AG04449 (cell line): ENCODE measurements around the gene MAP6.

ENCODE experiments used
- CTCF ChIA-PET: fragments of 350-600 bp; formaldehyde crosslinking; extraction: SDS; loops from one replicate; lab custom pipeline; 2021; ENCODE audit warnings: antibody characterized with exemption; lab: Yijun Ruan, JAX
- POLR2A ChIA-PET: fragments of 400-600, 350-600 bp; formaldehyde crosslinking; extraction: SDS; loops from one replicate; lab custom pipeline; 2020; ENCODE audit warnings: antibody characterized with exemption, inconsistent platforms; lab: Yijun Ruan, JAX
- DNase-seq: peaks from one replicate; pipeline ENCODE4 v3.0.0-alpha.2; 2010; ENCODE audit warnings: low read depth, low spot score
- H3K4me3 ChIP-seq: 2 replicates; pipeline ENCODE4 v1.5.1; 2011; ENCODE audit warnings: low read depth, mild to moderate bottlenecking, control low read depth, low read length
- TF ChIP-seq, protein P1 (sequence below): IDR thresholded peaks from one replicate; pipeline ENCODE4 v1.5.1; 2011; ENCODE audit warnings: mild to moderate bottlenecking, moderate library complexity, low read length, control low read depth, inconsistent platforms; ENCODE audit not compliant: insufficient read depth; ENCODE audit errors: missing control alignments

Gene MAP6

DNA sequence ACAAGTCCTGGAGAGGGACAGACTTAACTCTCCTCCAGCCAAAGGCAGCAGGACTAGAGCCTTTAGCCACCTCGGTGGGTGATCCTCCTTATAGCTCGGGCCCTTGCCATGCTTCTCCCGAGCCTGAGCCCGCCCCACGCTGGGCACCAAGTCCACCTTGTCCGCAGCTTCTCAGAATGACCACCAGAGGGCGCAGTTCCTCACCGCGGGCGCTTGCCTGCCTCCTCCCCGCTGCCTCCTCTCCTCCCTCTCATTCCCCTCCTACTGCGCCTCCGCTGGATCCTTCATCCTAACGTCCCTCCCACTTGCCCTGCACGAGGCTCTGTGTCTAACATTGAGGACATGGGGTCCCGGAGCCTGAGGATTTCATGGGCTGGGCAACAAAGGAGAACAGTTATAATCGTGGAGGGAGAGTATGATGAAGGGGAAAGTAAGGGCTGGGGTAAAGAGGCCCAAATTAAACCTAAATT lies 37.5 kb upstream of the MAP6 start:
- no peak overlapping the region for H3K4me3 ChIP-seq

GRCh38 chr11:75705541-75705940 lies 36.7 kb upstream of the MAP6 start:
- ChIA-PET CTCF (interaction anchor here (0.6 to 3.3 kb wide), 41 partner anchors 8 to 446 kb away, joined by 3 to 17 read pairs (median 3); no protein-coding TSS in a partner anchor), POLR2A (no interaction called here)
- TF ChIP-seq, protein P1, sequence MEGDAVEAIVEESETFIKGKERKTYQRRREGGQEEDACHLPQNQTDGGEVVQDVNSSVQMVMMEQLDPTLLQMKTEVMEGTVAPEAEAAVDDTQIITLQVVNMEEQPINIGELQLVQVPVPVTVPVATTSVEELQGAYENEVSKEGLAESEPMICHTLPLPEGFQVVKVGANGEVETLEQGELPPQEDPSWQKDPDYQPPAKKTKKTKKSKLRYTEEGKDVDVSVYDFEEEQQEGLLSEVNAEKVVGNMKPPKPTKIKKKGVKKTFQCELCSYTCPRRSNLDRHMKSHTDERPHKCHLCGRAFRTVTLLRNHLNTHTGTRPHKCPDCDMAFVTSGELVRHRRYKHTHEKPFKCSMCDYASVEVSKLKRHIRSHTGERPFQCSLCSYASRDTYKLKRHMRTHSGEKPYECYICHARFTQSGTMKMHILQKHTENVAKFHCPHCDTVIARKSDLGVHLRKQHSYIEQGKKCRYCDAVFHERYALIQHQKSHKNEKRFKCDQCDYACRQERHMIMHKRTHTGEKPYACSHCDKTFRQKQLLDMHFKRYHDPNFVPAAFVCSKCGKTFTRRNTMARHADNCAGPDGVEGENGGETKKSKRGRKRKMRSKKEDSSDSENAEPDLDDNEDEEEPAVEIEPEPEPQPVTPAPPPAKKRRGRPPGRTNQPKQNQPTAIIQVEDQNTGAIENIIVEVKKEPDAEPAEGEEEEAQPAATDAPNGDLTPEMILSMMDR, result no peak
- no peak overlapping the region for H3K4me3 ChIP-seq
- DNase-seq, result no peak

More for the DNA sequence above, 37.5 kb upstream of the MAP6 start:
- DNase-seq, result no peak
- TF ChIP-seq, protein P1, result peak; percentile 93
- CTCF ChIA-PET, result interaction anchor here (0.6 to 3.3 kb wide), 44 partner anchors 8 to 446 kb away, joined by 3 to 17 read pairs (median 3); no protein-coding TSS in a partner anchor
- POLR2A ChIA-PET, result no interaction called here

DNA sequence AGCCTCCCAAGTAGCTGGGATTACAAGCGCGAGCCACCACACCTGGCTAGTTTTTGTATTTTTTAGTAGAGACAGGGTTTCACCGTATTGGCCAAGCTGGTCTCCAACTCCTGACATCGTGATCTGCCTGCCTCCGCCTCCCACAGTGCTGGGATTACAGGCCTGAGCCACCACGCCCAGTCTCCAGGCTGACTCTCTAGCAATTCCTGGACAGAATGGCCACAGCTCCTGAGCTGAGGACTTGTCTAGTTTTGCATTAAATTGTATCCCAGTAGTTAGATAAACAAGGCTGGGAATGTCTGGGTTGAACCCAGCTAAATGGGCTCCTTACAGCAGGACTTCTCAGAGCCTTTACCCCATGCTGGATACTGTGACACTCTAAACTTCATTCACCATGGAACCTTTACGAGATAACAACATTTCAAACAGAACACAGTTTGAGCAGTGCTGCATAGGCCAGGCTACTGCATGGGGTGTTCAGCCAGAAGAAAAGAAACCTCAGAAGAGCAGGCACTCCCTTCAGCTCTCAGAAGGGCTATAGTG lies 34.9 kb upstream of the MAP6 start:
- POLR2A ChIA-PET, result no interaction called here
- CTCF ChIA-PET, result interaction anchor here (0.7 to 1.7 kb wide), 3 partner anchors 16 to 28 kb away, joined by 3 to 6 read pairs (median 3); no protein-coding TSS in a partner anchor
- no peak for DNase-seq
- TF ChIP-seq, protein P1, result no peak
- no peak overlapping the region for H3K4me3 ChIP-seq

DNA sequence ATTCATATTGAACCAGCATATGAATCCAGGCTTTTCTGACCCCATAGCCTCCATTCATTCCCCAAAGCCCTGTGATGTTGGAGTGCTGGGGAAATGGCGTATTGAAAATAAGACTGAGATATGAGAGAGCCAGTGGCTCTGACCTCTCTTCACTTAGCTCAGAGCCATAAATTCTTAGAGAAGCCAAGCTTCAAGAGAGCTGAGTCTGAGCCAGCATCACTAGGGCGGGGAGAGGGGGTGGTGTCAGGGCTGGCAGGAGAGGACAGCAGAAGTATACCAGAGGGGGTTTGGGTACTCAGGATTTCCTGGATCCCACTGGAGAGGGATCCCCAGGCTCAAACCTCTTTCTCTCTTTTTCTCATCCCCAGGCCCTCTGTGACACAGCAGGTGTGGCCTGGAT lies 32.1 kb upstream of the MAP6 start:
- ChIA-PET CTCF (interaction anchor here (1.2 to 1.4 kb wide), 3 partner anchors 11 to 101 kb away, joined by 3 to 4 read pairs (median 3); no protein-coding TSS in a partner anchor), POLR2A (no interaction called here)
- TF ChIP-seq, protein P1, result no peak
- H3K4me3 ChIP-seq, result no peak overlapping the region
- DNase-seq, result no peak

- ChIA-PET POLR2A (no interaction called here), CTCF (interaction anchor here (1.1 to 1.4 kb wide), 3 partner anchors 8 to 100 kb away, joined by 3 to 10 read pairs (median 3); no protein-coding TSS in a partner anchor)
- TF ChIP-seq, protein P1, result no peak
- H3K4me3 ChIP-seq, result no peak overlapping the region
- DNase-seq, result no peak
Measured at GRCh38 chr11:75697906-75698581, 29.2 kb upstream of the MAP6 start.

DNA sequence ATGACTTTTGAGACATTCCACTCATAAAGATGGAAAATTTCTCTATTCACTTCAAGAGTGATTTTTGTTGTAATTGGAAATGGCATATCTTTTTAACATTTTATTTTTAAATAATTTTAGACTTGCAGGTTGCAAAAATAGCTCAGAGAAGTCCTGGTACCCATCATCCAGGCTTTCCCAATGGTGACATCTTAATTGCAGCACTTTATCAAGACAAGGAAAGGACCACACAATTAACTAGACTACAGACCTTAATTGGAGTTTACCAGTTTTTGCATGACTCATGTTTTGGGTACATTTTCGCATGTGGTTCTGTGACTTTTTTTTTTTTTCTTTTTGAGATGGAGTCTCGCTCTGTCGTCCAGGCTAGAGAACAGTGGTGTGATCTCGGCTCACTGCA lies 23.0 kb upstream of the MAP6 start:
- H3K4me3 ChIP-seq, result no peak overlapping the region
- TF ChIP-seq, protein P1, result no peak
- POLR2A ChIA-PET, result no interaction called here
- CTCF ChIA-PET, result interaction anchor here (3.6 kb wide), 1 partner anchor 15 kb away, joined by 15 read pairs; no protein-coding TSS in a partner anchor
- DNase-seq, result no peak
